K562 (cell line): ENCODE results near the gene IQCE. TPM values are rescaled to one million over a fixed set of nuclear protein-coding genes. Genes with fewer than 3 reads are reported as not detected.

Experiments
- ATAC-seq: fragments of 200-7000 bp; cut with Tn5 transposase; 3 replicates; pipeline ENCODE4 v1.9.1; 2020; ENCODE audit warnings: moderate library complexity
- BruUV-seq: library from RNA; stranded (reverse); fragments of 400-500 nt; replicated peaks from 2 replicates; lab custom pipeline; 2021; lab: Mats Ljungman, UMichigan
- CTCF ChIA-PET: fragments of 300-600 bp; formaldehyde crosslinking; extraction: SDS; loops from one replicate; lab custom pipeline; 2021; ENCODE audit warnings: low intra/inter-chr PET ratio; lab: Yijun Ruan, JAX
- POLR2A ChIA-PET: fragments of 300-600, 350-650 bp; sonication (Branson Sonifier 250); formaldehyde crosslinking; extraction: SDS; loops from one replicate; lab custom pipeline; 2021; ENCODE audit warnings: antibody characterized with exemption, inconsistent platforms; lab: Yijun Ruan, JAX
- DNase-seq, 4 experiments: peaks; one replicate each; pipeline versions ENCODE4 v3.0.0 to v3.0.0-alpha.2; 2011 to 2018; ENCODE audit warnings: low spot score in 3 of 4, mixed read lengths in 3 of 4; ENCODE audit errors: extremely low read depth in 1 of 4
- FAIRE-seq: peaks from 2 replicates; lab custom pipeline; 2011; peaks lifted over from hg19 to GRCh38; lab: Jason Lieb, UNC
- H2AFZ ChIP-seq: 2 replicates; pipeline ENCODE4 v1.6.0; 2011; ENCODE audit warnings: low read depth, low read length, control low read depth, inconsistent platforms
- H3K27ac ChIP-seq: fragments of 200-600 bp; 3 replicates; pipeline ENCODE4 v1.8.0; 2011; ENCODE audit warnings: low read depth, mild to moderate bottlenecking, control low read depth, inconsistent platforms, low read length, moderate library complexity, mixed read lengths; ENCODE audit errors: extremely low read depth
- H3K27me3 ChIP-seq, 2 experiments: fragments of 300-600 bp in 1 of 2; 2 replicates in 1 of 2; 3 replicates in 1 of 2; pipeline versions ENCODE4 v1.6.0 to v1.8.0; 2011; ENCODE audit warnings: inconsistent platforms in 2 of 2, low read length in 2 of 2, mild to moderate bottlenecking in 1 of 2, mixed read lengths in 1 of 2, moderate library complexity in 1 of 2; ENCODE audit not compliant: control insufficient read depth in 2 of 2, insufficient read depth in 2 of 2
- H3K36me3 ChIP-seq: fragments of 300-600 bp; 3 replicates; pipeline ENCODE4 v1.8.0; 2011; ENCODE audit warnings: mild to moderate bottlenecking, low read length, inconsistent platforms; ENCODE audit not compliant: control insufficient read depth, insufficient read depth
- H3K4me1 ChIP-seq, 2 experiments: fragments of 200-600 bp in 1 of 2; replicated peaks in 1 of 2; 2 replicates in 1 of 2; 3 replicates in 1 of 2; pipeline versions ENCODE4 v1.5.1 to v1.8.0; 2011; ENCODE audit warnings: inconsistent platforms in 2 of 2, low read length in 2 of 2, mild to moderate bottlenecking in 1 of 2, mixed read lengths in 1 of 2, moderate library complexity in 1 of 2; ENCODE audit not compliant: control insufficient read depth in 2 of 2, insufficient read depth in 2 of 2
- H3K4me2 ChIP-seq: 2 replicates; pipeline ENCODE4 v1.6.1; 2011; ENCODE audit warnings: low read length, control low read depth, inconsistent platforms, mixed read lengths; ENCODE audit not compliant: insufficient read depth
- H3K4me3 ChIP-seq: fragments of 200-600 bp; sonication (generic), shearing (Covaris generic); 2 replicates; pipeline ENCODE4 v1.5.1; 2016; ENCODE audit warnings: control low read depth, inconsistent platforms
- H3K79me2 ChIP-seq: fragments of 200-600 bp; 3 replicates; pipeline ENCODE4 v1.8.0; 2011; ENCODE audit warnings: low read length, inconsistent platforms; ENCODE audit not compliant: control insufficient read depth, insufficient read depth
- H3K9ac ChIP-seq, 2 experiments: 2 replicates each; pipeline versions ENCODE4 v1.6.0 to v1.6.1; 2011; ENCODE audit warnings: low read depth in 2 of 2, low read length in 2 of 2, control low read depth in 1 of 2, inconsistent platforms in 1 of 2, mild to moderate bottlenecking in 1 of 2, mixed read lengths in 1 of 2; ENCODE audit not compliant: insufficient read depth in 1 of 2
- H3K9me1 ChIP-seq: one replicate; pipeline ENCODE4 v1.6.0; 2011; ENCODE audit warnings: inconsistent platforms, mild to moderate bottlenecking, low read length, moderate library complexity; ENCODE audit not compliant: control insufficient read depth, insufficient read depth
- H3K9me3 ChIP-seq: replicated peaks from 2 replicates; pipeline ENCODE4 v1.5.1; 2011; ENCODE audit warnings: low read depth, low read length, inconsistent platforms; ENCODE audit not compliant: control insufficient read depth, insufficient read depth
- H4K20me1 ChIP-seq: replicated peaks from 2 replicates; pipeline ENCODE4 v1.6.1; 2011; ENCODE audit warnings: low read length, inconsistent platforms, mixed read lengths; ENCODE audit not compliant: control insufficient read depth, insufficient read depth
- REST ChIP-seq, 2 experiments: fragments of 450-650 bp; formaldehyde crosslinking in 1 of 2; IDR thresholded peaks; 2 replicates each; pipeline versions ENCODE4 v1.4.0 to v1.6.1; 2014 to 2020; ENCODE audit warnings: mild to moderate bottlenecking in 2 of 2, borderline replicate concordance in 1 of 2, low read depth in 1 of 2
- SREBF2 ChIP-seq: sonication (generic); formaldehyde crosslinking; IDR thresholded peaks from 2 replicates; pipeline ENCODE4 v1.4.0; 2020; ENCODE audit warnings: mild to moderate bottlenecking, missing genetic modification reagents
- WGBS: fragments of 100-300 bp; shearing (Covaris generic); methylation state at CpG from one replicate; pipeline ENCODE4 v1.1.6; 2016; ENCODE audit warnings: low coverage, mixed read lengths; ENCODE audit not compliant: insufficient coverage; ENCODE audit errors: missing lambda C conversion rate; 5-methylcytosine and 5-hydroxymethylcytosine counted together
- in situ Hi-C: fragments of 300-500 bp; cut with MboI; formaldehyde crosslinking; loops from 4 replicates; pipeline ENCODE4 v1.15.0; 2018; ENCODE audit warnings: inconsistent platforms, mixed read lengths
- intact Hi-C: fragments of 100-400 bp; cut with micrococcal nuclease; formaldehyde crosslinking; loops from 2 replicates; pipeline ENCODE4 v1.14.2; 2022
- polyA plus RNA-seq, 8 experiments: library from polyadenylated mRNA; depleted of rRNA in 4 of 8; stranded (reverse) in 5 of 8; unstranded in 3 of 8; fragments of >200 nt; fragmentation: Nextera tagmentation in 2 of 8; fragmentation: Illumina TruSeq in 1 of 8; extraction: Ambion mirVana in 2 of 8; extraction: Trizol in 1 of 8; gene quantifications; 2 replicates each; pipeline versions ENCODE4 v1.2.1 to v1.2.3, GENCODE V29; 2011 to 2014; ENCODE audit warnings: inconsistent platforms in 1 of 8, missing spikeins in 1 of 8
- total RNA-seq, 7 experiments: library from RNA; depleted of rRNA in 6 of 7; stranded (reverse); fragments of >200 nt in 6 of 7; fragmentation: Illumina TruSeq in 2 of 7; extraction: Trizol in 2 of 7; gene quantifications; 2 replicates each; pipeline versions ENCODE4 v1.2.1 to v1.2.3, GENCODE V29; 2011 to 2021; ENCODE audit warnings: low replicate concordance in 1 of 7

The IQCE gene
- total and polyA plus RNA-seq, 9 of the 15 experiments (the other 6 are each of a cell fraction or from before 2014, with no cell fraction given), result 0.18 to 8.5 (median 4.2) TPM

GRCh38 chr7:2546776-2547586, 11.8 kb upstream of the IQCE start:
- no peak for ATAC-seq
- Histone ChIP-seq H3K9me1 (no peaks in the 10 kb centered on the region), H3K79me2 (peaks cover 9% of the 10 kb centered on the region; the same call in 2 of the 3 replicates), H4K20me1 (peaks cover 4% of the 10 kb centered on the region; the same call in 1 of the 2 replicates), H3K4me1 (peaks cover 0 to 5% of the 10 kb centered on the region in 2 experiments; a peak in 2 of 5 replicates), H3K4me2 (no peak overlapping the region), H3K9me3 (no peaks in the 10 kb centered on the region), H3K9ac (no peak overlapping the region; a peak in 1 of 4 replicates), H3K27ac (no peak overlapping the region), H3K27me3 (no peaks in the 10 kb centered on the region), H2AFZ (no peak overlapping the region), H3K4me3 (no peak overlapping the region), H3K36me3 (peaks cover 81% of the 10 kb centered on the region)
- in situ Hi-C loops, result no loop called here
- DNase-seq, result no peak
- CTCF ChIA-PET, result interaction anchor here (1.4 kb wide), 1 partner anchor 9 kb away, joined by 3 read pairs; the partner anchor contains the start of gene BRAT1
- BruUV-seq, result no TSS peak
- no peak for FAIRE-seq
- 90% methylated on average over 29 of the region's 31 CpGs for WGBS
- TF ChIP-seq SREBF2, result no peak
- peak; percentile 40 for TF ChIP-seq REST (IDR thresholded peaks at IDR 0.05; ENCODE audit: borderline replicate concordance)
- TF ChIP-seq REST (CRISPR knock-in tag; IDR thresholded peaks at IDR 0.05; ENCODE audit: low read depth), result no peak
- POLR2A ChIA-PET, result interaction anchor here (0.6 to 1.5 kb wide), 3 partner anchors 9 to 191 kb away, joined by 3 to 5 read pairs (median 3); partner anchors contain the start of gene BRAT1
- intact Hi-C loops, result no loop called here
